HCT116 (cell line): ENCODE data around the gene ANKRD13B. TPM values are rescaled to one million over a fixed set of nuclear protein-coding genes. Genes with fewer than 3 reads are reported as not detected.

Experiments
- ATAC-seq: fragments of 200-7000 bp; cut with Tn5 transposase; 2 replicates; pipeline ENCODE4 v1.9.1; 2020; ENCODE audit warnings: mild to moderate bottlenecking, moderate library complexity
- BruUV-seq: library from RNA; stranded (reverse); fragments of 400-500 nt; replicated peaks from 2 replicates; lab custom pipeline; 2021; lab: Mats Ljungman, UMichigan
- CTCF ChIA-PET: fragments of 300-600 bp; sonication (Branson Sonifier 250); formaldehyde crosslinking; loops from one replicate; lab custom pipeline; 2021; ENCODE audit warnings: antibody characterized with exemption; lab: Charles Lee
- POLR2A ChIA-PET: fragments of 300-600, 350-600 bp; sonication (Branson Sonifier 250); formaldehyde crosslinking; loops from one replicate; lab custom pipeline; 2021; ENCODE audit warnings: antibody characterized with exemption; lab: Charles Lee
- RAD21 ChIA-PET, 2 experiments: fragments of 300-600 bp; sonication (Branson Sonifier 250); formaldehyde crosslinking; loops; one replicate each; lab custom pipeline; 2023; ENCODE audit warnings: low total read pairs in 2 of 2; ENCODE audit not compliant: uncharacterized antibody in 2 of 2, unreplicated experiment in 2 of 2, low non-redundant PET in 1 of 2; lab: Charles Lee
- DNase-seq: peaks from one replicate; pipeline ENCODE4 v3.0.0-alpha.2; 2010; ENCODE audit warnings: low read depth, low spot score
- H2AFZ ChIP-seq: fragments of 200-600 bp; shearing (Covaris generic), sonication (generic); 2 replicates; pipeline ENCODE4 v1.6.1; 2017; ENCODE audit warnings: low read depth, mixed run types, mixed read lengths, antibody characterized with exemption, low read length; ENCODE audit not compliant: poor library complexity, severe bottlenecking
- H3K27ac ChIP-seq: 2 replicates; pipeline ENCODE4 v1.5.1; 2012; ENCODE audit warnings: low read depth, low read length
- H3K27me3 ChIP-seq: fragments of 200-600 bp; sonication (generic); 2 replicates; pipeline ENCODE4 v1.6.1; 2016; ENCODE audit warnings: mixed run types, low read length, mixed read lengths; ENCODE audit not compliant: insufficient read depth
- H3K36me3 ChIP-seq, 2 experiments: fragments of 200-500 bp in 1 of 2; fragments of 200-600 bp in 1 of 2; sonication (Bioruptor generic) in 1 of 2; sonication (generic) in 1 of 2; 2 replicates each; pipeline versions ENCODE4 v1.5.1 to v1.6.1; 2014 to 2016; ENCODE audit warnings: low read length in 2 of 2, inconsistent platforms in 1 of 2, mixed read lengths in 1 of 2, mixed run types in 1 of 2; ENCODE audit not compliant: insufficient read depth in 2 of 2, control insufficient read depth in 1 of 2
- H3K4me1 ChIP-seq, 2 experiments: fragments of 200-600 bp in 1 of 2; sonication (generic) in 1 of 2; 2 replicates each; pipeline versions ENCODE4 v1.5.1 to v1.6.1; 2012 to 2017; ENCODE audit warnings: low read length in 2 of 2, inconsistent platforms in 1 of 2, mild to moderate bottlenecking in 1 of 2, mixed read lengths in 1 of 2, mixed run types in 1 of 2, moderate library complexity in 1 of 2; ENCODE audit not compliant: insufficient read depth in 2 of 2, control insufficient read depth in 1 of 2
- H3K4me2 ChIP-seq: fragments of 200-600 bp; sonication (generic); 2 replicates; pipeline ENCODE4 v1.6.1; 2017; ENCODE audit warnings: mixed run types, low read length, mixed read lengths
- H3K4me3 ChIP-seq, 2 experiments: fragments of 200-600 bp in 1 of 2; sonication (generic) in 1 of 2; replicated peaks in 1 of 2; 2 replicates each; pipeline ENCODE4 v1.5.1; 2011 to 2016; ENCODE audit warnings: low read length in 2 of 2, control low read depth in 1 of 2, low read depth in 1 of 2, mild to moderate bottlenecking in 1 of 2, mixed read lengths in 1 of 2, mixed run types in 1 of 2
- H3K79me2 ChIP-seq: fragments of 200-600 bp; sonication (generic); 2 replicates; pipeline ENCODE4 v1.6.1; 2017; ENCODE audit warnings: mild to moderate bottlenecking, mixed run types, low read length, moderate library complexity, mixed read lengths; ENCODE audit not compliant: insufficient read depth
- H3K9ac ChIP-seq: fragments of 200-600 bp; sonication (generic); 2 replicates; pipeline ENCODE4 v1.6.1; 2016; ENCODE audit warnings: low read length, mixed read lengths
- H3K9me2 ChIP-seq: fragments of 200-600 bp; sonication (generic), shearing (Covaris generic); 2 replicates; pipeline ENCODE4 v1.6.1; 2017; ENCODE audit warnings: mixed run types, mild to moderate bottlenecking, moderate library complexity; ENCODE audit not compliant: insufficient read depth
- H3K9me3 ChIP-seq, 2 experiments: fragments of 200-500 bp in 1 of 2; fragments of 200-600 bp in 1 of 2; sonication (Bioruptor generic) in 1 of 2; sonication (generic) in 1 of 2; 2 replicates each; pipeline ENCODE4 v1.6.1; 2014 to 2017; ENCODE audit warnings: low read length in 2 of 2, mixed read lengths in 2 of 2, inconsistent platforms in 1 of 2, low read depth in 1 of 2, mild to moderate bottlenecking in 1 of 2, mixed run types in 1 of 2, moderate library complexity in 1 of 2; ENCODE audit not compliant: control insufficient read depth in 1 of 2, insufficient read depth in 1 of 2
- H4K20me1 ChIP-seq: fragments of 200-600 bp; sonication (generic), shearing (Covaris generic); 2 replicates; pipeline ENCODE4 v1.6.1; 2017; ENCODE audit warnings: mixed run types, mild to moderate bottlenecking, moderate library complexity; ENCODE audit not compliant: insufficient read depth
- CBX3 ChIP-seq: IDR thresholded peaks from 2 replicates; pipeline ENCODE4 v1.6.1; 2012; ENCODE audit warnings: low read depth
- ELF1 ChIP-seq: IDR thresholded peaks from 2 replicates; pipeline ENCODE4 v1.6.1; 2012; ENCODE audit warnings: low read depth, borderline replicate concordance
- FOSL1 ChIP-seq: IDR thresholded peaks from 2 replicates; pipeline ENCODE4 v1.6.1; 2012; ENCODE audit warnings: low read depth
- POLR2A ChIP-seq: IDR thresholded peaks from 2 replicates; pipeline ENCODE4 v1.7.0; 2011; ENCODE audit warnings: borderline replicate concordance; ENCODE audit not compliant: insufficient read depth, insufficient read length; ENCODE audit errors: extremely low read depth
- SP1 ChIP-seq: IDR thresholded peaks from 2 replicates; pipeline ENCODE4 v1.6.1; 2012; ENCODE audit warnings: low read depth
- SRF ChIP-seq: IDR thresholded peaks from 2 replicates; pipeline ENCODE4 v1.6.1; 2012; ENCODE audit warnings: low read depth
- TCF7L2 ChIP-seq: IDR thresholded peaks from 2 replicates; pipeline ENCODE4 v1.7.0; 2011; ENCODE audit warnings: borderline replicate concordance, inconsistent platforms; ENCODE audit not compliant: insufficient read depth, insufficient read length; ENCODE audit errors: extremely low read depth
- ZFX ChIP-seq: fragments of 450-650 bp; IDR thresholded peaks from 2 replicates; pipeline ENCODE4 v1.6.1; 2017
- ZNF274 ChIP-seq: fragments of 200-500 bp; sonication (Bioruptor generic); IDR thresholded peaks from 2 replicates; pipeline ENCODE4 v1.6.1; 2014; ENCODE audit warnings: mild to moderate bottlenecking, low read depth, low read length, inconsistent platforms
- intact Hi-C: fragments of 100-400 bp; cut with micrococcal nuclease; formaldehyde crosslinking; loops from 2 replicates; pipeline ENCODE4 v1.10.0; 2022
- total RNA-seq: library from RNA; stranded (reverse); gene quantifications from one replicate; pipeline ENCODE4 v1.2.1, GENCODE V29; 2021; ENCODE audit not compliant: unreplicated experiment
- TF ChIP-seq, protein P1 (sequence below): IDR thresholded peaks from 2 replicates; pipeline ENCODE4 v1.6.1; 2012; ENCODE audit warnings: low read depth
- TF ChIP-seq, protein P2 (sequence below): IDR thresholded peaks from 2 replicates; pipeline ENCODE4 v1.6.1; 2011; ENCODE audit warnings: mild to moderate bottlenecking, low read length, moderate library complexity; ENCODE audit not compliant: insufficient replicate concordance; ENCODE audit errors: extremely low read depth
- TF ChIP-seq, protein P3 (sequence below): IDR thresholded peaks from 2 replicates; pipeline ENCODE4 v1.6.1; 2012

ANKRD13B gene
- total RNA-seq, 1 experiment from 2014 or later: 27.4 TPM

DNA sequence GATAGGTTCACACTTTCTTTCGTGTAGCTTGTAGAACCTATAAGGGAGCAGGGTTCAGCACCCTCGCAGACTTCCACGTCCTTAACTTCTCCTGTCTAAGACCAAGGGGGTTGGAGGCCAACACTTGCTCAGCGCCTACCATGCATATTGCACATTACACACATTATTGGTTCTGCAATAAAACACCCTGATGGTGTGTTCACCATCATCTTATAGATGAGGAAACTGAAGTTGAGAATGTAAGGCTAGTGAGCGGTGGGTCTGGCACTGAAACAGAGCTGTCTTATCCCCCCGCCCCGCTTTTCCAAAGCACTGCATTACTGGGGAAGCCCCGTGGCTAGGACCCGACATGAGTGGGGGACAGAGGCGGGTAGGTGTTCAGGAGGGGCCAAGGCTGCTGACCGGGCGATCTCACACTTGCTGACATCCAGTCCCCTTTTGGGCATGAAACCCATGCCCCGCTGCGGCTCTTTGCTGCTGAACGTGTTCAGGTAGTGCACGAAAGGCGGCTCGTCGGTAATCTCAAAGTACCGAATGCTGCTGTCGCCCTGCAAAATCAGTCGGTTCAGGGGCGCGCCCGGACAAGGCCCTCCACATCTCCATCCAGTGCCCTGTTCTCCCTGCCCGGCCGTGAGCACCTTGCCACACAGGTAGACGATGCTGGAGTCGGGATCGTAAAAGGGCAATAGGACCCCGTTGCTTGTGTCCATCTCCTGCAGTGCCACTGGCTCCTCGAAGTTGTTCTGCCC is 23.5 kb downstream of the ANKRD13B start:
- Histone ChIP-seq H3K27me3 (no peaks in the 10 kb centered on the region), H3K79me2 (no peaks in the 10 kb centered on the region), H3K9me3 (no peaks in the 10 kb centered on the region), H3K4me2 (peak overlapping the region; percentile 97), H3K4me3 (no peak overlapping the region), H3K9ac (no peak overlapping the region), H3K36me3 (no peaks in the 10 kb centered on the region), H3K4me1 (peaks cover 42 to 58% of the 10 kb centered on the region in 2 experiments), H3K9me2 (no peaks in the 10 kb centered on the region), H2AFZ (no peak overlapping the region), H3K27ac (no peak overlapping the region), H4K20me1 (no peaks in the 10 kb centered on the region)
- TF ChIP-seq SRF (no peak), POLR2A (no peak), ELF1 (no peak), FOSL1 (no peak), CBX3 (no peak), ZFX (no peak), TCF7L2 (no peak), ZNF274 (no peak), SP1 (no peak)
- TF ChIP-seq, protein P1, sequence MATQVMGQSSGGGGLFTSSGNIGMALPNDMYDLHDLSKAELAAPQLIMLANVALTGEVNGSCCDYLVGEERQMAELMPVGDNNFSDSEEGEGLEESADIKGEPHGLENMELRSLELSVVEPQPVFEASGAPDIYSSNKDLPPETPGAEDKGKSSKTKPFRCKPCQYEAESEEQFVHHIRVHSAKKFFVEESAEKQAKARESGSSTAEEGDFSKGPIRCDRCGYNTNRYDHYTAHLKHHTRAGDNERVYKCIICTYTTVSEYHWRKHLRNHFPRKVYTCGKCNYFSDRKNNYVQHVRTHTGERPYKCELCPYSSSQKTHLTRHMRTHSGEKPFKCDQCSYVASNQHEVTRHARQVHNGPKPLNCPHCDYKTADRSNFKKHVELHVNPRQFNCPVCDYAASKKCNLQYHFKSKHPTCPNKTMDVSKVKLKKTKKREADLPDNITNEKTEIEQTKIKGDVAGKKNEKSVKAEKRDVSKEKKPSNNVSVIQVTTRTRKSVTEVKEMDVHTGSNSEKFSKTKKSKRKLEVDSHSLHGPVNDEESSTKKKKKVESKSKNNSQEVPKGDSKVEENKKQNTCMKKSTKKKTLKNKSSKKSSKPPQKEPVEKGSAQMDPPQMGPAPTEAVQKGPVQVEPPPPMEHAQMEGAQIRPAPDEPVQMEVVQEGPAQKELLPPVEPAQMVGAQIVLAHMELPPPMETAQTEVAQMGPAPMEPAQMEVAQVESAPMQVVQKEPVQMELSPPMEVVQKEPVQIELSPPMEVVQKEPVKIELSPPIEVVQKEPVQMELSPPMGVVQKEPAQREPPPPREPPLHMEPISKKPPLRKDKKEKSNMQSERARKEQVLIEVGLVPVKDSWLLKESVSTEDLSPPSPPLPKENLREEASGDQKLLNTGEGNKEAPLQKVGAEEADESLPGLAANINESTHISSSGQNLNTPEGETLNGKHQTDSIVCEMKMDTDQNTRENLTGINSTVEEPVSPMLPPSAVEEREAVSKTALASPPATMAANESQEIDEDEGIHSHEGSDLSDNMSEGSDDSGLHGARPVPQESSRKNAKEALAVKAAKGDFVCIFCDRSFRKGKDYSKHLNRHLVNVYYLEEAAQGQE: no peak
- TF ChIP-seq, protein P2, sequence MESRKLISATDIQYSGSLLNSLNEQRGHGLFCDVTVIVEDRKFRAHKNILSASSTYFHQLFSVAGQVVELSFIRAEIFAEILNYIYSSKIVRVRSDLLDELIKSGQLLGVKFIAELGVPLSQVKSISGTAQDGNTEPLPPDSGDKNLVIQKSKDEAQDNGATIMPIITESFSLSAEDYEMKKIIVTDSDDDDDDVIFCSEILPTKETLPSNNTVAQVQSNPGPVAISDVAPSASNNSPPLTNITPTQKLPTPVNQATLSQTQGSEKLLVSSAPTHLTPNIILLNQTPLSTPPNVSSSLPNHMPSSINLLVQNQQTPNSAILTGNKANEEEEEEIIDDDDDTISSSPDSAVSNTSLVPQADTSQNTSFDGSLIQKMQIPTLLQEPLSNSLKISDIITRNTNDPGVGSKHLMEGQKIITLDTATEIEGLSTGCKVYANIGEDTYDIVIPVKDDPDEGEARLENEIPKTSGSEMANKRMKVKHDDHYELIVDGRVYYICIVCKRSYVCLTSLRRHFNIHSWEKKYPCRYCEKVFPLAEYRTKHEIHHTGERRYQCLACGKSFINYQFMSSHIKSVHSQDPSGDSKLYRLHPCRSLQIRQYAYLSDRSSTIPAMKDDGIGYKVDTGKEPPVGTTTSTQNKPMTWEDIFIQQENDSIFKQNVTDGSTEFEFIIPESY: no peak
- TF ChIP-seq, protein P3, sequence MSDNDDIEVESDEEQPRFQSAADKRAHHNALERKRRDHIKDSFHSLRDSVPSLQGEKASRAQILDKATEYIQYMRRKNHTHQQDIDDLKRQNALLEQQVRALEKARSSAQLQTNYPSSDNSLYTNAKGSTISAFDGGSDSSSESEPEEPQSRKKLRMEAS: no peak
- no TSS peak for BruUV-seq
- RAD21 ChIA-PET: interaction anchor here (0.5 to 0.8 kb wide), 2 partner anchors 23 to 298 kb away, joined by 3 to 5 read pairs; no protein-coding TSS in a partner anchor
- ATAC-seq (no peak), DNase-seq (no peak)
- POLR2A ChIA-PET: interaction anchor here (1.3 kb wide), 1 partner anchor 477 kb away, joined by 3 read pairs; no protein-coding TSS in a partner anchor
- CTCF ChIA-PET: interaction anchor here (0.6 to 4.6 kb wide), 25 partner anchors 9 to 499 kb away, joined by 3 to 61 read pairs (median 7); partner anchors contain the start of genes ABHD15, ANKRD13B, SSH2 and TP53I13
- intact Hi-C loops: loop anchor here (1.0 kb wide), 1 partner anchor 477 kb away; no protein-coding TSS in a partner anchor
